DOHH2 (cell line): ENCODE data around the gene ENKUR.

Source experiments
- EZH2phosphoT487 ChIP-seq: fragments of 200-600 bp; sonication (generic); IDR thresholded peaks from 2 replicates; pipeline ENCODE4 v1.6.1; 2017; ENCODE audit warnings: borderline replicate concordance, mild to moderate bottlenecking, antibody characterized with exemption, low read length, moderate library complexity, mixed read lengths
- TF ChIP-seq, protein P1 (sequence below): fragments of 200-600 bp; sonication (generic); IDR thresholded peaks from one replicate; pipeline ENCODE4 v1.5.1; 2014; ENCODE audit warnings: antibody characterized with exemption, mild to moderate bottlenecking, low read depth, low read length; ENCODE audit not compliant: poor library complexity, severe bottlenecking

DNA sequence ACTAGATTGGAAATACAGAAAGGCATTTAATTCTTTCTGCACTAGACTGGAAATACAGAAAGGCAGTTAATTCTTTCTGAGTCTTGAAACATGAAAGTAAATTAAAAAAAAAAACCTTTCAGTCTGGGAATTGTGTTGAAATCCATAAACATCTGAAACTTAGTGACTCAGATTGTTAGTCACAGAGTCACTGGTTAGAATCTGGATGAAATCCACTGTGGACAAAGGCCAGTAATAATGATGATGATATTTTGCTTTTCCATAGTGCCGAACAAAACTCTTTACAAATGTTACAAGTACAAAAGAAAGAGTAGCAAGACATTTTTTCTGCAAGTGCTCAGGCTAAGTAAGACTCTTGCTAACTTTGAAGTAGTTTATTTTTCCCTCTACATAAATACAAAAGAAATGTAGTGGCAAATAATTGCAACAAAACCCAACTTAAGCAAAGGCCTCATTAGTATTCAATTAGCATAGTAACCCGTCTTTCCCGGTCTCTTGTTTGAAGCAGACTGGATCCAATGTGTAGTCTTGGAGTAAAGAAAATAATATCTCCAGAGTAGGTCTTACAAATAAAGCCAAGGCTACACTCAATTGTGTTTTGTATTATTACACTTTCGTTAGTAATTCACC lies 57.8 kb downstream of the ENKUR start:
- TF ChIP-seq, protein P1, sequence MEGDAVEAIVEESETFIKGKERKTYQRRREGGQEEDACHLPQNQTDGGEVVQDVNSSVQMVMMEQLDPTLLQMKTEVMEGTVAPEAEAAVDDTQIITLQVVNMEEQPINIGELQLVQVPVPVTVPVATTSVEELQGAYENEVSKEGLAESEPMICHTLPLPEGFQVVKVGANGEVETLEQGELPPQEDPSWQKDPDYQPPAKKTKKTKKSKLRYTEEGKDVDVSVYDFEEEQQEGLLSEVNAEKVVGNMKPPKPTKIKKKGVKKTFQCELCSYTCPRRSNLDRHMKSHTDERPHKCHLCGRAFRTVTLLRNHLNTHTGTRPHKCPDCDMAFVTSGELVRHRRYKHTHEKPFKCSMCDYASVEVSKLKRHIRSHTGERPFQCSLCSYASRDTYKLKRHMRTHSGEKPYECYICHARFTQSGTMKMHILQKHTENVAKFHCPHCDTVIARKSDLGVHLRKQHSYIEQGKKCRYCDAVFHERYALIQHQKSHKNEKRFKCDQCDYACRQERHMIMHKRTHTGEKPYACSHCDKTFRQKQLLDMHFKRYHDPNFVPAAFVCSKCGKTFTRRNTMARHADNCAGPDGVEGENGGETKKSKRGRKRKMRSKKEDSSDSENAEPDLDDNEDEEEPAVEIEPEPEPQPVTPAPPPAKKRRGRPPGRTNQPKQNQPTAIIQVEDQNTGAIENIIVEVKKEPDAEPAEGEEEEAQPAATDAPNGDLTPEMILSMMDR, result no peak
- TF ChIP-seq EZH2phosphoT487, result no peak
